SU-DHL-6 (cell line): ENCODE measurements around the gene CASQ2.

Experiments used
- H2AFZ ChIP-seq: fragments of 200-600 bp; sonication (generic); 2 replicates; pipeline ENCODE4 v1.6.1; 2014; ENCODE audit warnings: low read depth, mild to moderate bottlenecking, moderate library complexity, mixed read lengths, antibody characterized with exemption, low read length; ENCODE audit not compliant: severe bottlenecking
- H3F3A ChIP-seq: fragments of 200-600 bp; shearing (Covaris generic); 2 replicates; pipeline ENCODE4 v1.6.0; 2016; ENCODE audit warnings: antibody characterized with exemption, mild to moderate bottlenecking; ENCODE audit not compliant: insufficient read depth
- H3K27ac ChIP-seq: fragments of 200-600 bp; sonication (generic); 2 replicates; pipeline ENCODE4 v1.5.1; 2016; ENCODE audit warnings: low read depth, mild to moderate bottlenecking, low read length, moderate library complexity, mixed read lengths
- H3K27me3 ChIP-seq: fragments of 200-600 bp; sonication (generic), shearing (Covaris generic); 2 replicates; pipeline ENCODE4 v1.6.0; 2014; ENCODE audit warnings: mild to moderate bottlenecking, low read length
- H3K36me3 ChIP-seq: fragments of 200-600 bp; sonication (generic); 2 replicates; pipeline ENCODE4 v1.6.1; 2014; ENCODE audit warnings: mild to moderate bottlenecking, low read length, mixed read lengths
- H3K4me2 ChIP-seq: fragments of 300-600, 200-600 bp; shearing (Covaris generic), sonication (generic); 2 replicates; pipeline ENCODE4 v1.6.0; 2014; ENCODE audit warnings: low read length, low read depth, mild to moderate bottlenecking; ENCODE audit not compliant: poor library complexity, severe bottlenecking
- H3K4me3 ChIP-seq: fragments of 200-600 bp; sonication (generic); 2 replicates; pipeline ENCODE4 v1.5.1; 2014; ENCODE audit warnings: antibody characterized with exemption, low read length, mild to moderate bottlenecking, mixed read lengths; ENCODE audit not compliant: insufficient read depth, poor library complexity, severe bottlenecking
- H3K79me2 ChIP-seq: fragments of 200-600 bp; sonication (generic); 2 replicates; pipeline ENCODE4 v1.6.1; 2014; ENCODE audit warnings: mild to moderate bottlenecking, low read length, moderate library complexity; ENCODE audit not compliant: insufficient read depth
- H3K9ac ChIP-seq: fragments of 200-600 bp; sonication (generic); 2 replicates; pipeline ENCODE4 v1.7.0; 2014; ENCODE audit warnings: mild to moderate bottlenecking, low read length
- H3K9me2 ChIP-seq: fragments of 200-600 bp; sonication (generic); replicated peaks from 2 replicates; pipeline ENCODE4 v1.6.1; 2014; ENCODE audit warnings: low read length; ENCODE audit not compliant: insufficient read depth
- H3K9me3 ChIP-seq: fragments of 200-600 bp; sonication (generic); 2 replicates; pipeline ENCODE4 v1.6.1; 2014; ENCODE audit warnings: low read length, mixed read lengths; ENCODE audit not compliant: insufficient read depth
- H4K20me1 ChIP-seq: fragments of 200-600 bp; sonication (generic); 2 replicates; pipeline ENCODE4 v1.6.1; 2014; ENCODE audit warnings: low read depth, mild to moderate bottlenecking, antibody characterized with exemption, low read length, moderate library complexity, mixed read lengths
- CTCF ChIP-seq: fragments of 200-600 bp; sonication (generic); IDR thresholded peaks from one replicate; pipeline ENCODE4 v1.5.1; 2017; ENCODE audit warnings: antibody characterized with exemption, mild to moderate bottlenecking, low read length, moderate library complexity; ENCODE audit not compliant: insufficient read depth, poor library complexity, severe bottlenecking
- EZH2phosphoT487 ChIP-seq: fragments of 200-600 bp; sonication (generic), shearing (Covaris generic); conservative IDR thresholded peaks from 2 replicates; pipeline ENCODE4 v1.6.1; 2018; ENCODE audit warnings: mild to moderate bottlenecking, antibody characterized with exemption, low read length, moderate library complexity, mixed read lengths

Gene CASQ2

GRCh38 chr1:115764541-115764940 lies 4.0 kb downstream of the CASQ2 start:
- no peaks in the 10 kb centered on the region for H4K20me1 ChIP-seq

DNA sequence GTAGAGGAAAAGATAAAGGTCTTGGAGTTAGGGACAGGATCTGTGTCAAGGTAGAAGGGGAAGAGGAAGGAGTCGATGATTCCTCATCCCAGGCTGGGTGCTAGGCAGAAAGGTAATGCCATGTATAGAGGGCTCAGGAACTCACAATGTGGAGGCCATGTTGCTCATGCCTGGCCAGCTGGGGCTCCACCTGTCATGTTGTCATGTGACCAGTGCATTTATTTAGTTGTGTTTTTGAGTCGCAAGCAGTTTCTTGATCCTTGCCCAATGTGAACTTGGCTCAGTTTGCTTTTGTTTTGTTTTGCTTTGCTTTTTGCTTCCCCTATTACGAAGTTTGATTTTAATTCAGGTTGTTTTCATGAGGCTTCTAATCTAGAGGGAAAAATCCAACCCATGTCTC lies 5.7 kb downstream of the CASQ2 start:
- Histone ChIP-seq H3K9me3 (no peaks in the 10 kb centered on the region), H3K4me3 (no peak overlapping the region), H3K9me2 (no peaks in the 10 kb centered on the region), H3K79me2 (no peaks in the 10 kb centered on the region), H3K9ac (no peak overlapping the region), H3K27ac (no peak overlapping the region), H3F3A (no peaks in the 10 kb centered on the region), H3K4me2 (no peak overlapping the region), H4K20me1 (no peaks in the 10 kb centered on the region), H3K36me3 (no peaks in the 10 kb centered on the region), H3K27me3 (no peaks in the 10 kb centered on the region), H2AFZ (no peak overlapping the region)
- TF ChIP-seq EZH2phosphoT487 (no peak), CTCF (no peak)

More at GRCh38 chr1:115764541-115764940, 4.0 kb downstream of the CASQ2 start:
- TF ChIP-seq EZH2phosphoT487 (no peak), CTCF (no peak)
- Histone ChIP-seq H3K27me3 (no peaks in the 10 kb centered on the region), H3K27ac (no peak overlapping the region), H2AFZ (no peak overlapping the region), H3K4me3 (no peak overlapping the region), H3K9me3 (no peaks in the 10 kb centered on the region), H3K79me2 (no peaks in the 10 kb centered on the region), H3F3A (no peaks in the 10 kb centered on the region), H3K9me2 (no peaks in the 10 kb centered on the region), H3K9ac (no peak overlapping the region), H3K4me2 (no peak overlapping the region), H3K36me3 (no peaks in the 10 kb centered on the region)

GRCh38 chr1:115761601-115762302 lies 6.8 kb downstream of the CASQ2 start:
- no peak overlapping the region for H3K4me3 ChIP-seq
- no peak overlapping the region for H2AFZ ChIP-seq
- no peaks in the 10 kb centered on the region for H3F3A ChIP-seq
- H3K4me2 ChIP-seq = no peak overlapping the region
- no peak overlapping the region for H3K9ac ChIP-seq
- no peak overlapping the region for H3K27ac ChIP-seq
- H3K27me3 ChIP-seq = no peaks in the 10 kb centered on the region
- H3K79me2 ChIP-seq = no peaks in the 10 kb centered on the region
- TF ChIP-seq CTCF (no peak), EZH2phosphoT487 (no peak)
- no peaks in the 10 kb centered on the region for H3K9me3 ChIP-seq
- no peaks in the 10 kb centered on the region for H4K20me1 ChIP-seq
- no peaks in the 10 kb centered on the region for H3K36me3 ChIP-seq
- no peaks in the 10 kb centered on the region for H3K9me2 ChIP-seq
